CD4-positive, alpha-beta T cell treated with Interferon alpha-2 for 1 hour (primary cell): ENCODE results near the gene JAML.
A peak's percentile ranks its signal among the peaks of the same experiment; 100 is the strongest.
"Not testable (repeated sequence)": the region's sequence is repeated elsewhere in the genome, so short reads cannot be mapped to it uniquely, and the experiment has no call there.

Experiments used
- DNase-seq, 2 donors: peaks; one replicate each; pipeline ENCODE4 v3.0.0-alpha.2; 2020 to 2022

The JAML gene

GRCh38 chr11:118192817-118193216 is 32.0 kb downstream of the JAML start:
- not testable (repeated sequence) for DNase-seq

- DNase-seq, result not testable (repeated sequence)
These were observed 33.8 kb downstream of the JAML start for GRCh38 chr11:118190942-118191506.

GRCh38 chr11:118186346-118187107 is 38.3 kb downstream of the JAML start:
- DNase-seq, result no peak

- DNase-seq, result no peak
These were observed 39.8 kb downstream of the JAML start for GRCh38 chr11:118184784-118185579.

- peak in 1 of 2 donors; percentile 10 for DNase-seq
These were observed 41.1 kb downstream of the JAML start for GRCh38 chr11:118183691-118184090.

GRCh38 chr11:118180300-118180703 is 44.5 kb downstream of the JAML start:
- DNase-seq, result no peak

GRCh38 chr11:118176778-118177134 is 48.1 kb downstream of the JAML start:
- DNase-seq, result no peak

GRCh38 chr11:118175993-118176777 is 48.6 kb downstream of the JAML start, which contains the start of gene SCN2B:
Gene SCN2B (minus strand): TSS chr11:118176639. CDS start chr11:118176431, 208 bp downstream.
- no peak for DNase-seq

GRCh38 chr11:118175031-118175992 is 49.5 kb downstream of the JAML start:
- no peak for DNase-seq

GRCh38 chr11:118174006-118174567 is 50.7 kb downstream of the JAML start:
- no peak for DNase-seq

GRCh38 chr11:118172356-118172755 is 52.5 kb downstream of the JAML start:
- no peak for DNase-seq

GRCh38 chr11:118171269-118172062 is 53.3 kb downstream of the JAML start:
- DNase-seq, result peak; percentile 66 to 77

GRCh38 chr11:118170882-118171268 is 53.9 kb downstream of the JAML start:
- no peak for DNase-seq

GRCh38 chr11:118170231-118170630 is 54.6 kb downstream of the JAML start:
- DNase-seq, result no peak

GRCh38 chr11:118169300-118170140 is 55.3 kb downstream of the JAML start:
- no peak for DNase-seq

- DNase-seq, result no peak
These were observed 56.1 kb downstream of the JAML start for GRCh38 chr11:118168751-118169150.

GRCh38 chr11:118168316-118168715 is 56.5 kb downstream of the JAML start:
- no peak for DNase-seq

GRCh38 chr11:118167906-118168305 is 56.9 kb downstream of the JAML start:
- DNase-seq, result no peak

- no peak for DNase-seq
These were observed 57.6 kb downstream of the JAML start for GRCh38 chr11:118167253-118167652.

GRCh38 chr11:118166641-118167040 is 58.2 kb downstream of the JAML start:
- no peak for DNase-seq
